CD14-positive monocyte (primary cell): ENCODE measurements around the gene ZFP37. TPM values are rescaled to one million over a fixed set of nuclear protein-coding genes. Genes with fewer than 3 reads are reported as not detected.

Experiments
- DNase-seq, 3 donors: peaks; one replicate each; pipeline ENCODE4 v3.0.0-alpha.2; 2011 to 2022
- H2AFZ ChIP-seq: 2 replicates; pipeline ENCODE4 v1.6.0; 2012; ENCODE audit warnings: mild to moderate bottlenecking, low read depth, low read length, inconsistent platforms; ENCODE audit not compliant: insufficient read depth, poor library complexity, severe bottlenecking
- H3K27ac ChIP-seq, 2 donors: 1 replicate in 1 of 2; 2 replicates in 1 of 2; pipeline ENCODE4 v1.5.1; 2012 to 2013; ENCODE audit warnings: low read length in 2 of 2, control low read depth in 1 of 2, inconsistent platforms in 1 of 2, low read depth in 1 of 2, mild to moderate bottlenecking in 1 of 2
- H3K27me3 ChIP-seq, 2 donors: one replicate each; pipeline versions ENCODE4 v1.6.0 to v1.6.1; 2011 to 2013; ENCODE audit warnings: low read length in 2 of 2; ENCODE audit not compliant: control insufficient read depth in 2 of 2, insufficient read depth in 2 of 2
- H3K36me3 ChIP-seq, 2 donors: replicated peaks in 1 of 2; 1 replicate in 1 of 2; 2 replicates in 1 of 2; pipeline versions ENCODE4 v1.5.1 to v1.6.1; 2012 to 2013; ENCODE audit warnings: low read length in 2 of 2, control low read depth in 1 of 2, inconsistent platforms in 1 of 2, mild to moderate bottlenecking in 1 of 2; ENCODE audit not compliant: insufficient read depth in 2 of 2, control insufficient read depth in 1 of 2
- H3K4me1 ChIP-seq, 2 donors: 1 replicate in 1 of 2; 2 replicates in 1 of 2; pipeline versions ENCODE4 v1.5.1 to v1.6.1; 2012 to 2013; ENCODE audit warnings: low read length in 2 of 2, control low read depth in 1 of 2, inconsistent platforms in 1 of 2, mild to moderate bottlenecking in 1 of 2, moderate library complexity in 1 of 2; ENCODE audit not compliant: insufficient read depth in 2 of 2, control insufficient read depth in 1 of 2
- H3K4me2 ChIP-seq: replicated peaks from 2 replicates; pipeline ENCODE3; 2012; ENCODE audit warnings: low read length, moderate library complexity, mild to moderate bottlenecking; ENCODE audit not compliant: poor library complexity, severe bottlenecking; ENCODE audit errors: extremely low read depth
- H3K4me3 ChIP-seq, 3 experiments: fragments of 200-600 bp in 1 of 3; sonication (generic) in 1 of 3; replicated peaks in 1 of 3; 1 replicate in 2 of 3; 2 replicates in 1 of 3; pipeline ENCODE4 v1.5.1; 2011 to 2013; ENCODE audit warnings: low read length in 3 of 3, mild to moderate bottlenecking in 3 of 3, control low read depth in 2 of 3, low read depth in 2 of 3, inconsistent platforms in 1 of 3, moderate library complexity in 1 of 3
- H3K79me2 ChIP-seq: 2 replicates; pipeline ENCODE4 v1.6.0; 2012; ENCODE audit warnings: mild to moderate bottlenecking, control low read depth, inconsistent platforms, low read length, moderate library complexity; ENCODE audit not compliant: insufficient read depth
- H3K9ac ChIP-seq: 2 replicates; pipeline ENCODE4 v1.6.0; 2017; ENCODE audit warnings: low read length, mild to moderate bottlenecking; ENCODE audit not compliant: insufficient read depth, poor library complexity, severe bottlenecking
- H3K9me3 ChIP-seq, 2 donors: replicated peaks in 1 of 2; 1 replicate in 1 of 2; 2 replicates in 1 of 2; pipeline versions ENCODE4 v1.5.1 to v1.6.1; 2012 to 2013; ENCODE audit warnings: low read length in 2 of 2, control low read depth in 1 of 2; ENCODE audit not compliant: control insufficient read depth in 1 of 2, insufficient read depth in 1 of 2
- H4K20me1 ChIP-seq: 2 replicates; pipeline ENCODE4 v1.6.0; 2012; ENCODE audit warnings: mild to moderate bottlenecking, low read length, control low read depth, moderate library complexity; ENCODE audit not compliant: insufficient read depth
- H3K27ac Mint-ChIP-seq, 7 donors: one replicate each; pipeline ENCODE4 v1.8.0; 2020; ENCODE audit warnings: mild to moderate bottlenecking in 7 of 7, mixed read lengths in 7 of 7, moderate library complexity in 6 of 7, inconsistent platforms in 2 of 7
- H3K27me3 Mint-ChIP-seq, 3 donors: one replicate each; pipeline ENCODE4 v1.8.0; 2021 to 2022; ENCODE audit warnings: low read depth in 3 of 3, mild to moderate bottlenecking in 3 of 3, mixed read lengths in 3 of 3, moderate library complexity in 3 of 3, inconsistent platforms in 1 of 3
- H3K36me3 Mint-ChIP-seq, 2 donors: one replicate each; pipeline ENCODE4 v1.8.0; 2020; ENCODE audit warnings: mixed read lengths in 2 of 2, inconsistent platforms in 1 of 2, mild to moderate bottlenecking in 1 of 2
- H3K4me1 Mint-ChIP-seq: one replicate; pipeline ENCODE4 v1.8.0; 2020; ENCODE audit warnings: mild to moderate bottlenecking, mixed read lengths
- H3K4me3 Mint-ChIP-seq, 2 donors: one replicate each; pipeline ENCODE4 v1.8.0; 2020; ENCODE audit warnings: mild to moderate bottlenecking in 2 of 2, mixed read lengths in 2 of 2, moderate library complexity in 1 of 2
- H3K9me3 Mint-ChIP-seq, 7 donors: one replicate each; pipeline ENCODE4 v1.8.0; 2020 to 2022; ENCODE audit warnings: mixed read lengths in 7 of 7, mild to moderate bottlenecking in 6 of 7, moderate library complexity in 6 of 7, inconsistent platforms in 2 of 7
- WGBS: methylation state at CpG from one replicate; pipeline ENCODE4 v1.1.5; 2013; ENCODE audit warnings: missing lambda C conversion rate; ENCODE audit not compliant: insufficient coverage; 5-methylcytosine and 5-hydroxymethylcytosine counted together
- intact Hi-C, 2 donors: fragments of 100-400 bp; cut with micrococcal nuclease; formaldehyde crosslinking; loops; one replicate each; pipeline versions ENCODE4 v1.15.0 to v1.15.1; 2023
- polyA plus RNA-seq, 3 donors: library from polyadenylated mRNA; depleted of rRNA in 1 of 3; unstranded in 2 of 3; stranded (reverse) in 1 of 3; fragments of 300-500 nt in 2 of 3; fragments of >200 nt in 1 of 3; fragmentation: Illumina TruSeq in 2 of 3; gene quantifications; 1 replicate in 2 of 3; 2 replicates in 1 of 3; pipeline ENCODE4 v1.2.3, GENCODE V29; 2012 to 2021
- TF ChIP-seq, protein P1 (sequence below): fragments of 200-600 bp; IDR thresholded peaks from one replicate; pipeline ENCODE4 v1.8.0; 2022; ENCODE audit warnings: antibody characterized with exemption, mild to moderate bottlenecking

The ZFP37 gene
- polyA plus RNA-seq, 3 donors: 0.07 to 0.38 (median 0.13) TPM

DNA sequence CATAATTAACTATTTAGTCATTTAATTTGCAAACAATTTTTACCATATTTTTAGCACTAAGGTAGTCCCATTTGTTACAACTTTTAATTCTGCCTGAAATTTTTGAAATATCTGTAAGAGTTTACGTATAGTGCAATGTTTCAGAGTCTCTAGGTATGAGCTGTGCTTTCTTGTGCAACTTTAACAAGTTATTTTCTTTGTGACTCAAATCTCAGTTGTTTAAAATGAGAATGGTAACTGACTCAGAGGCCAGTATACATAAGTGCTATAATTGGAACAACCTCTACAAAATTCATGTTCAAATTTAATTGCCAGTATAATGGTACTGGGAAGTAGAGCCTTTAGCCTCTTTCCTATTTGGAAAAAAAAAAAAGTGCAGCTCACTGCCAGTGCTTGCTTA lies 30.3 kb downstream of the ZFP37 start:
- Mint-ChIP-seq H3K9me3 (peaks cover 26 to 65% (median 46%) of the 10 kb centered on the region in 7 donors), H3K27ac (no peak overlapping the region), H3K27me3 (peaks cover 0 to 2% (median 0%) of the 10 kb centered on the region in 3 donors), H3K4me3 (no peak overlapping the region), H3K4me1 (no peaks in the 10 kb centered on the region), H3K36me3 (no peaks in the 10 kb centered on the region)
- Histone ChIP-seq H3K27me3 (no peaks in the 10 kb centered on the region), H3K9ac (no peak overlapping the region), H3K4me2 (no peak overlapping the region), H3K4me1 (no peaks in the 10 kb centered on the region), H4K20me1 (no peaks in the 10 kb centered on the region), H3K79me2 (no peaks in the 10 kb centered on the region), H3K9me3 (peaks cover 24 to 77% of the 10 kb centered on the region in 2 donors), H3K4me3 (no peak overlapping the region), H2AFZ (no peak overlapping the region), H3K27ac (no peak overlapping the region), H3K36me3 (no peaks in the 10 kb centered on the region)
- intact Hi-C loops: no loop called here
- no CpG with 5 or more reads among the region's 1 CpG for WGBS
- no peak for DNase-seq
- TF ChIP-seq, protein P1, sequence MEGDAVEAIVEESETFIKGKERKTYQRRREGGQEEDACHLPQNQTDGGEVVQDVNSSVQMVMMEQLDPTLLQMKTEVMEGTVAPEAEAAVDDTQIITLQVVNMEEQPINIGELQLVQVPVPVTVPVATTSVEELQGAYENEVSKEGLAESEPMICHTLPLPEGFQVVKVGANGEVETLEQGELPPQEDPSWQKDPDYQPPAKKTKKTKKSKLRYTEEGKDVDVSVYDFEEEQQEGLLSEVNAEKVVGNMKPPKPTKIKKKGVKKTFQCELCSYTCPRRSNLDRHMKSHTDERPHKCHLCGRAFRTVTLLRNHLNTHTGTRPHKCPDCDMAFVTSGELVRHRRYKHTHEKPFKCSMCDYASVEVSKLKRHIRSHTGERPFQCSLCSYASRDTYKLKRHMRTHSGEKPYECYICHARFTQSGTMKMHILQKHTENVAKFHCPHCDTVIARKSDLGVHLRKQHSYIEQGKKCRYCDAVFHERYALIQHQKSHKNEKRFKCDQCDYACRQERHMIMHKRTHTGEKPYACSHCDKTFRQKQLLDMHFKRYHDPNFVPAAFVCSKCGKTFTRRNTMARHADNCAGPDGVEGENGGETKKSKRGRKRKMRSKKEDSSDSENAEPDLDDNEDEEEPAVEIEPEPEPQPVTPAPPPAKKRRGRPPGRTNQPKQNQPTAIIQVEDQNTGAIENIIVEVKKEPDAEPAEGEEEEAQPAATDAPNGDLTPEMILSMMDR: no peak

DNA sequence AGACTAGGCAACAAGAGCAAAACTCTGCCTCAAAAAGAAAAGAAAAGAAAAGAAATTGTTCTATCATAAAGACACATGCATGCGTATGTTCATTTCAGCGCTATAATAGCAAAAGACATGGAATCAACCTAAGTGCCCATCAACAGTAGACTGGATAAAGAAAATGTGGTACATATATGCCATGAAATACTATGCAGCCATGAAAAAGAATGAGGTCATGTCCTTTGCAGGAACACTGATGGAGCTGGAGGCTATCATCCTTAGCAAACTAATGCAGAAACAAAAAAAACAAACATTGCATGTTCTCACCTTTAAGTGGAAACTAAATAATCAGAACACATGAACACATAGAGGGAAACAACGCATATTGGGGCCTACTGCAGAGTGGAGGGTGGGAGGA lies 38.3 kb downstream of the ZFP37 start:
- H3K9ac ChIP-seq: no peak overlapping the region
- intact Hi-C loops: no loop called here
- Mint-ChIP-seq H3K4me3 (no peak overlapping the region), H3K36me3 (no peaks in the 10 kb centered on the region), H3K4me1 (peaks cover 3% of the 10 kb centered on the region), H3K27me3 (peaks cover 1 to 3% (median 1%) of the 10 kb centered on the region in 3 donors), H3K27ac (no peak overlapping the region), H3K9me3 (peaks cover 19 to 73% (median 57%) of the 10 kb centered on the region in 7 donors)
- H3K27ac ChIP-seq: no peak overlapping the region
- TF ChIP-seq, protein P1: no peak
- H3K27me3 ChIP-seq: no peaks in the 10 kb centered on the region
- H3K79me2 ChIP-seq: no peaks in the 10 kb centered on the region
- H4K20me1 ChIP-seq: no peaks in the 10 kb centered on the region
- WGBS: no CpG with 5 or more reads among the region's 3 CpGs
- no peaks in the 10 kb centered on the region for H3K4me1 ChIP-seq
- H3K4me2 ChIP-seq: no peak overlapping the region
- H3K36me3 ChIP-seq: no peaks in the 10 kb centered on the region
- H3K9me3 ChIP-seq: peaks cover 22 to 54% of the 10 kb centered on the region in 2 donors
- no peak overlapping the region for H2AFZ ChIP-seq
- no peak overlapping the region for H3K4me3 ChIP-seq
- no peak for DNase-seq
